GM12872 (cell line): Measurements from ENCODE around the gene RAD54L.

Experiments
- TF ChIP-seq, protein P1 (sequence below): IDR thresholded peaks from 3 replicates; pipeline ENCODE4 v1.5.1; 2011; ENCODE audit warnings: low read depth, mild to moderate bottlenecking, low read length, moderate library complexity; ENCODE audit not compliant: insufficient read depth

The RAD54L gene

DNA sequence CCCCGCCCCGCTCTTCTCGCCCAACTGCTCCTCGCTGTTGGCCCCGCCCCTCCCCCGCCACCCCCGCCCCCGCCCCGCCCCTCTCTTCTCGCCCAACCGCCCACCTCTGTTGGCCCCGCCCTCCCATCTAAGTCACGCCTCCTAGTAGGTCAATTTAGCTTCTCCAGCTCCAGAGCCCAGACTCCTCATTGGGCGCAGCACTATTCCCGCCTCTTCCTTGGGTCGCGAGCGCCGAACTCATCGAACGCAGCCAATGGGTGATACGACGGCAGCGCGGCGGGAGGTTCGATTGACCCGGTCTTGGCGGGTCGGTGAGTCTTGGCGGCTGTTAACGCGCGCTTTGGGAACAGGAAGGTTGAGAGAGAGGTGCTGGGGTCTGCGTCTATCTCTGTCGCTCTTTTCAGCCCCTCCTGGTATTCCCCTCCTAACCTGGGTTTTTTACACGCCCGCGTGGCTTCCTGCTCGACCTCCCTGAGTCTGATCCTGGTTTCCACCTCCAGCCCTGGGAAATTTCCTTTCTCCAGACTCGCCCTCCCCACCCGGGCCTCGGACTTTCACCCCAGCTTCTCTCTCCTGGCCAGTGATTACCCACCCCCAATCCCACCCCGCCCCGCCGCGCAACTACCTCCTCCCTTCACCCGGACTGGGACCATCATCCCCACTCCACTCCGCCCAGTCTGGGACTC lies at the start of gene RAD54L:
TSS of gene RAD54L (plus strand) at position 328 of the 686 bp plus-strand sequence. CDS start 643 bp downstream, outside the sequence.
- TF ChIP-seq, protein P1, sequence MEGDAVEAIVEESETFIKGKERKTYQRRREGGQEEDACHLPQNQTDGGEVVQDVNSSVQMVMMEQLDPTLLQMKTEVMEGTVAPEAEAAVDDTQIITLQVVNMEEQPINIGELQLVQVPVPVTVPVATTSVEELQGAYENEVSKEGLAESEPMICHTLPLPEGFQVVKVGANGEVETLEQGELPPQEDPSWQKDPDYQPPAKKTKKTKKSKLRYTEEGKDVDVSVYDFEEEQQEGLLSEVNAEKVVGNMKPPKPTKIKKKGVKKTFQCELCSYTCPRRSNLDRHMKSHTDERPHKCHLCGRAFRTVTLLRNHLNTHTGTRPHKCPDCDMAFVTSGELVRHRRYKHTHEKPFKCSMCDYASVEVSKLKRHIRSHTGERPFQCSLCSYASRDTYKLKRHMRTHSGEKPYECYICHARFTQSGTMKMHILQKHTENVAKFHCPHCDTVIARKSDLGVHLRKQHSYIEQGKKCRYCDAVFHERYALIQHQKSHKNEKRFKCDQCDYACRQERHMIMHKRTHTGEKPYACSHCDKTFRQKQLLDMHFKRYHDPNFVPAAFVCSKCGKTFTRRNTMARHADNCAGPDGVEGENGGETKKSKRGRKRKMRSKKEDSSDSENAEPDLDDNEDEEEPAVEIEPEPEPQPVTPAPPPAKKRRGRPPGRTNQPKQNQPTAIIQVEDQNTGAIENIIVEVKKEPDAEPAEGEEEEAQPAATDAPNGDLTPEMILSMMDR: no peak

DNA sequence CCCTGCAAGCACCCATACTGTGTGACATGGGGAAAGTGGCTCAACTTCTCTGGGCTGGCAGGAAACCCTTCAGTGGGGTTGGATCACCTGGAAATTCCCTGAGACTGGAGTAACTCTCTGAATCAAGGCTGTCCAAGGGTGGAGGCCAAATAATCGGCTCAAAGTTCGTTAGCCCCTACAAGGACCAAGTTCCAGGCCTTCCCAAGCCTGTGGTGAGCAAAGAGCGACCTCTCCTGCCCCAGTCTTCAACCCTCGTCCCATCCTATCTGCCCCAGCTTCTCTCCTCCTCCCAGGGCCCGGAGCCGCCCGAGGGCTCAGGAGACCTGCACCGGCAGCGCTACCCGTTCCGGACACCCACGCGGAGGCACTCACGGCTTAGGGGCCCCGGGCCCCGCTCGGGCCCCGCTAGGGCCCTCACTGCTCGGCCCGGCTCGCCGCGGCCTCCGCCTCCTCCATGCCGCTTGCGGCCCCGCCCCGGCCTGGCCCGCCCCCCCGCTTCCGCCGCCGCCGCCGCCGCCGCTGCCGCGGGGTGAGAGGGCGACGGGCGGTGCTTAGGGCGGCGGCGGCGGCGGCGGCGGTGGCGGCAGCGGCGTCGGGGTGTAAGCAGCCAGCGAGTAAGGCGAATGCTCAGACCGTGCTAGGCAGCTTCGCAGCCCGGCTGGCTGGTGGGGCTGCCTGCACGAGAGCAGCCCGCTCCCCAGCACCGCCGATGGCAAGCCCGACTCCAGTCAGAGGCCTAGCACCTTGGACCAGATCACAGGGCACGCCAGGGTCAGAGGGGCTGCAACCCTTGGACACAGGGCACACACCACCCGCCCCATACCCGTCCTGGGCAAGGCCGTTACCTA lies 49.4 kb upstream of the RAD54L start, which contains the start of gene POMGNT1:
TSS of gene POMGNT1 (minus strand) at position 471 of the 848 bp plus-strand sequence. CDS start 613 bp downstream, outside the sequence.
- TF ChIP-seq, protein P1: 0 out of 3 replicates have a peak, but pooled peaks have one; percentile 22

DNA sequence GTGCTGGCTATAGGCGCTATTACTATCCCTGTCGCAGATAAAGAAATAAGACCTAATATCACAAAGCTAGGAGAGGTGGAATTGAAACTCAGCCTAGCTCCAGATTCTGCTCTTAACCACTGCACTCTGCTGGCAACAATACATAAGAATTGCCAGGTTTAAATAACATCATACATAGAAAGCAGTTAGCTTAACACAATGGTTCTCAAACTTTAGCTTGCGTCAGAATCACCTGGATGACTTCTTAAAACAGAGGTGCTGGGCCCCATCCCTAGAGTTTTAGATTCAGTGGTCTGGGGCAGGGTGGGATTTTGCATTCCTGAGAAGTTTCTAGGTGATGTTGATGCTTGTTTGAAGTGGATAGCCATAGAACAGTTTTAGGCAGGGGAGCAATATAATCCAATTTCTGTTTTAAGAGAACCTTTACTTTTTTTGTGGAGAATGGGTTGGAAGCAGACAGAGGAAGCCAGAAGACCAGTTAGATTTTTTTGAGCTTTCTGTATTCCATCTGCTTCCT lies 48.3 kb upstream of the RAD54L start:
- TF ChIP-seq, protein P1: no peak

DNA sequence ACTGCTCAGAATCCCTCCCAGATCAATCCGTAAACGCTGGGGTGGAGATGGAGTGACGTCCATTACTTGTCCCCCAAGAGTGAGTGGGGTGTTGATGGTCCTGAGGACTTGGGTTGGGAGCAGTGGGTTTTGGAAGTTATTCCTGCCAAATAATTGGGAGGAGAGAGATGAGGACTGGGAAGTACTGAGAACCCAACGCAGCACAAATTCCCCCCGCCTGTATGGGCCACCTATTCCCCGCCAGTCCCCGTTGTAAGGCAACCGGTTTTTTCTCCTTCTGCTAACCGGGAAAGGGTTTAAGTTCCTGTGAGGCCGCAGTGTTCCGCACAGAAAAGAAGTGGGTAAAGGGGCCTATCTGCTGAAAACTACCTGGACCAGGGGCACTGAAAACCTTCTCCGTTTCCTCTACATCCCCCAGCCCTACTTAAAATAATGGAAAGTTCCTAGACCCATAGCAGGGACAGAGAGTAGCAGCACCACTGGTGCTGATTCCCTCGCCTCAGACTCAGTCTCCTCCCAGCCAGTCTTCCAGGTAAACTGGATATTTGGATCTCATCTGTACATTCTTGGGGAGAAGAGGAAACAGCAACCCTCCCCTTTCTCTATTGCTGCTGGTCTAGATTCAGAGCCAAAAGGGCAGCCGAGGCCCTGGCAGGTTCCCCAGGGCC lies 43.7 kb upstream of the RAD54L start:
- TF ChIP-seq, protein P1: no peak

DNA sequence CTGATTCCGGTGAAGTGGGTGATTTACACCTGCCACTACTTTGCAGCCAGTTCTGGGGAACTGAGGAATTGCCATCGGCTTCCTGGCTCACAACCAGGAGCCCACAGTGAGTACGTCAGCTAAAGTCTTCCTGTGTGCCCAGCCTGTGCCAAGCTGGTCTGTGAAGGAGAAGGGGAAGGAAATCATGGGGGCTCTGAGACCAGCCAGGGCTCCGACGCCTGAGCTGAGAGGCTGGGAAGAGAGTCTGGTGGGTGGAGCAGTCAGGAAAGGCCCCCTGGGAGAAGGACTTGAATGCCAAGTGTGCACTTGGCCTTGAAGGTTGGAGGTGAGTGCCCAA lies 43.2 kb upstream of the RAD54L start:
- TF ChIP-seq, protein P1: no peak

DNA sequence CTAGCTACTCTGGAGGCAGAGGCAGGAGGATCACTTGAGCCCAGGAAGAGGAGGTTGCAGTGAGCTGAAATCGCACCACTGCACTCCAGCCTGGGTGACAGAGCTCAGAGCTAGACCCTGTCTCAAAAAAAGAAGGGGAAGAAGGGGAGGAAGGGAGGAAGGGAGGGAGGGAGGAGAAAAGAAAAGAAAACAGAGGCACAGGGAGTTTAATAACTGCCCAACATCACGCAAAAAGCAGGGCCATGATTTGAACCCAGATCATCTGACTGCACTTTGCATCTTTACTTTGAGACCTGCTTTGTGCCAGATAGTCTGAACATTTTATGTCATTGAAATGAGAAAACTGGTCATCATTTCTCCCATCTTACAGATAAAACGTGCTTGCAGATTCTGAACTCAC lies 42.4 kb upstream of the RAD54L start:
- TF ChIP-seq, protein P1: no peak

DNA sequence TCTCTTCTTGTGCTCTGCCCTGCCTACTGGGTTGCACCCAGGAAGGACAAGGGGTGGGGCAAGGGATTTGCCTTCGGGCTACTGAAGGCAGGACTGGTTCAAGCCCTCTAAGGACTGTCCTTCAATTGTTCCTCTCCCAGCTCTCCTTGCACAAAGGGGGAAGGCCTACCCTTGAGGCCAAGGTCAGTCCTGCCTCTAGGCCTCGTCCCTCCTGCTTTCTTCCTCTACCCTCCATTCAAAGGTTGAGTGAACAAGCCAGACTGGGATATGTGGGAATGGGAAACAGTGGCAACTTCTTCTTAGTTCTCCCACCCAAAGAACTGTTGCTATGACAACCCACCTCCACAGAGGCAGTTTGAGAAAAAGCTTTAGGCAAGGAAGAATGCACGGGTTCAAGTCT lies 41.8 kb upstream of the RAD54L start:
- TF ChIP-seq, protein P1: no peak
